ENCODE results near the gene ETS1.

The ETS1 gene

DNA sequence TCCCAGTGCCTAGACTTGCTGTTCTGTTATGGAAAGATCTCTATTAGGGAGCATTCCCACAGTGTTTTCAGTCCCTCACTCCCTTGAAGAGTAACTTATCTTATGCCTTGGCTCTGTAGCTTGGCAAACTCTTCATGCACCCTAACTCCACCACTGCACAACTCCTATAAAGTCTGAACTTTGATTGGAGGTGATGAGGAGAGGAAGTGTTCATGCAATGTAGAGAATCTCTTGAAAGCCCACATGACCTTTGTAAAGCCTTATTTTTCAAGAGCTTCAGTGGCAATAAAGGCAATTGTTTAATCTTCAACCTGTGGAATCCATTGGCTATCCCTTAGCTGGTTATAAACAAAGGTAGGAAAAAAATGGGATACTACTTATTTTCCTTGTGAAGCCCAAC is 176.2 kb downstream of the ETS1 start:
- TF ChIP-seq, protein P1, sequence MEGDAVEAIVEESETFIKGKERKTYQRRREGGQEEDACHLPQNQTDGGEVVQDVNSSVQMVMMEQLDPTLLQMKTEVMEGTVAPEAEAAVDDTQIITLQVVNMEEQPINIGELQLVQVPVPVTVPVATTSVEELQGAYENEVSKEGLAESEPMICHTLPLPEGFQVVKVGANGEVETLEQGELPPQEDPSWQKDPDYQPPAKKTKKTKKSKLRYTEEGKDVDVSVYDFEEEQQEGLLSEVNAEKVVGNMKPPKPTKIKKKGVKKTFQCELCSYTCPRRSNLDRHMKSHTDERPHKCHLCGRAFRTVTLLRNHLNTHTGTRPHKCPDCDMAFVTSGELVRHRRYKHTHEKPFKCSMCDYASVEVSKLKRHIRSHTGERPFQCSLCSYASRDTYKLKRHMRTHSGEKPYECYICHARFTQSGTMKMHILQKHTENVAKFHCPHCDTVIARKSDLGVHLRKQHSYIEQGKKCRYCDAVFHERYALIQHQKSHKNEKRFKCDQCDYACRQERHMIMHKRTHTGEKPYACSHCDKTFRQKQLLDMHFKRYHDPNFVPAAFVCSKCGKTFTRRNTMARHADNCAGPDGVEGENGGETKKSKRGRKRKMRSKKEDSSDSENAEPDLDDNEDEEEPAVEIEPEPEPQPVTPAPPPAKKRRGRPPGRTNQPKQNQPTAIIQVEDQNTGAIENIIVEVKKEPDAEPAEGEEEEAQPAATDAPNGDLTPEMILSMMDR (IDR thresholded peaks at IDR 0.05; ENCODE audit: extremely low read depth, missing control alignments): no peak
- no peak for DNase-seq (ENCODE audit: low spot score)

DNA sequence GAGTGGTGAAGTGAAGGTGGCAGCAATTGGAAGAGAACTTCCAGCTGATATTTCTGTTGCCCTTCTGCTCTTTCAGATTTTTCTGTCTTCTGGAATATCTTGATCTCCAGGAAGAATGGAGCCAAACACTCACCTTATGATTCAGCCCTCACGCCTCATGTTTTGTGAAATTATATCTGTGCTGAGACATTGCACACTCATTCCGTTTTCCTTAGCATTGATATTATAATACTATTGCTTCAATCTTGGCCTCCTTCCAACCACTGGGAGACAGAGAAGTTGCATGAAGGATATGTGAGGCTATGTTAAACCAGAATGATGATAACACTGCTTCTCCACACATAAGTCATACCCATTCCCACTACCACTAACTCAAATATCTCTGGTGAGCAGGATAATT is 177.9 kb downstream of the ETS1 start:
- TF ChIP-seq, protein P1 (IDR thresholded peaks at IDR 0.05; ENCODE audit: extremely low read depth, missing control alignments): no peak
- DNase-seq (ENCODE audit: low spot score): no peak

Data from GM20000 (cell line).